ENCODE data around the gene CD300A.

CD300A gene

DNA sequence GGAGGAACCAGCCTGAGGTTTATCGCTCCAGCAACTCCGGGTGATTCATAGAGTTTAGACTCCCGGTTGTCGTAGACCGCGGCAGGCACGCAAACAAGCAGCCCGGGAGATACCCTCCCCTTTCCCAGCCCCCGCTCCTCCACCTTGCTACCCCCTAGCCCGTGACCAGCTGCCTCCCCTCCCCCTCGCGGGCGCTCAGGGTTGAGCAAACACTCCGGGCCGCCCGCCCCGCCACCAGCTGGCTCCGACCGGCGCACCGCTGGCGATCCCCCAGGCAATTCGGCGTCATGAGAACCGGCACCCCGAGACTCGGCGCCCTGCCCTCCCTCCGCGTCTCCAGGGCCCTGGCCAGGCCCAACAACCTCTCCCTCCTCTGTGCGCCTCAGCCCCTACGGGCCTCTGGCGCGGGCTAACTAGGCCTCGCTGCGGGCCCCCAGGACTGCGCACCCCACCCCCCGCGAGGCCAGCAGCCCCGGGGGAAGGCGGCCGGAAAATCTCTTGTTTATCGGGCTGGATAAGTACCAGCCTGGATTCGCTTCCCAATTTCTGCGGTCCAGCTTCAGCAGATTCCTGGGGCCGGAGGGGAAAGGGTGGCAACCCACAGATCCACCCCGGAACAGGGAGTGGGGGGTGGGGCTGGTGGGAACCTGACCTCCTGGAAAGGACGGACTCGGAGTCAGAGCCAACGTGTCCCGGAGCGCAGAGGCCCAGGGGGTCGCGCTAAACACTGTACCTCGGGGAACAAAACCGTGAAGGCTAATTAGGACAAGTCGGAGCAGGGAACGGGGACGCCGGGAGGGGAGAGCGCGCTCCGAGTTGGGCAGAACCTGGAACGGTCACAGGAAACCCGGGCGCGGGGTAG lies 35.5 kb upstream of the CD300A start:
- DNase-seq (ENCODE audit: low read depth in 1 of 2, low spot score in 1 of 2) = peak; percentile 39 to 41
- Histone ChIP-seq H3K27ac (replicated peaks) (peak overlapping the region; percentile 21; the same call in 1 of the 2 replicates), H3K27me3 (ENCODE audit: insufficient read depth, poor library complexity, severe bottlenecking) (peaks cover 19% of the 10 kb centered on the region), H3K4me3 (replicated peaks; ENCODE audit: insufficient read depth, low read length) (peak overlapping the region; percentile 46)
- no peak for TF ChIP-seq POLR2AphosphoS5 (IDR thresholded peaks at IDR 0.05; ENCODE audit: low read depth)
- no peak for TF ChIP-seq SPI1 (IDR thresholded peaks at IDR 0.05; ENCODE audit: borderline replicate concordance, low read depth)

DNA sequence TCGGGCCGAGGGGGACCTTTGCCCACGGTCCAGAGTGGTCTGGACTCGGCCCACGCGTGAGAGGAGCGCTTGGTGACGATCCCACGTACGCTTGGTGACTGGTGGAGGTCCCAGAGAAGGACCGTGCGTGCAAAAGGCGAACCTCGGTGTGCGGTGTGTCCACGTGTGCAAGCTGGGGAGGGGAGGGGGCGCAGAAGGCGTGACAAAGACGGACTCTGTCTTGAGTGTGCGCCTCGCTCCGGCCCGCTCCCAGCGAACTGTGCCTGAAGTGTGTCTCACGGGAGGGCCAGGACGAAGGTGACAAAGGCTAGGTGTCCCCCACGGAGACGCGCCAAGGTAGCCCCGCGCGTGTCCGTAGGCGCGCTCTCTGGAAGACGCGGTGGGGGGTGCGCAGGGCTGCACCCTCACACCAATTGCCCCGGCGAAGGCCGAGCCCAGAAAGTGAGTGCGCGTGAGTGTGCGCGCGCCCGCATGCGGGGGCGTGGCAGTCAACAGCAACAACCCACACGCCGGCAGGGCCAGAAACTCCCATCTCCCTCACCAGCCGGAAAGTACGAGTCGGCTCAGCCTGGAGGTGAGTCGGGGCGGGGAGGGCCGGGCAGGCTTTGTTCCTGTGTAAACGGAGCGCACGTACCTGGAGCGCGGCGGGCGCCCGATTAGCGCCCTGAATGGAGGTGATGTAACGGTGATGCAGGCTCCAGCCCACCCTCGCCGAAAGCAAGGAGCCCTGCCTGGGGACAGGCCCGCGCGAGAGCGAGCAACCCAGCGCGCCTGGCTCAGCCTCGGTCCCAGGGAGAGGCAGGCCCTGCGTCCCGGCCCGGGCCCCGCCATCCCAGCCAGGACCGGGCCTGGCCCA lies 34.6 kb upstream of the CD300A start, which contains the start of gene GPRC5C:
TSS of gene GPRC5C (plus strand) at position 521 of the 856 bp plus-strand sequence. CDS start 7,689 bp downstream, outside the sequence.
- H3K4me3 ChIP-seq (replicated peaks; ENCODE audit: insufficient read depth, low read length) = peak within 1 kb of the TSS; percentile 46
- peaks cover 19% of the 10 kb centered on the region for H3K27me3 ChIP-seq (ENCODE audit: insufficient read depth, poor library complexity, severe bottlenecking)
- DNase-seq (ENCODE audit: low read depth in 1 of 2, low spot score in 1 of 2) = peak; percentile 45 to 67
- peak within 1 kb of the TSS; percentile 21; the same call in 1 of the 2 replicates for H3K27ac ChIP-seq (replicated peaks)
- TF ChIP-seq SPI1 (IDR thresholded peaks at IDR 0.05; ENCODE audit: borderline replicate concordance, low read depth) (no peak), GABPA (IDR thresholded peaks at IDR 0.05; ENCODE audit: low read depth) (0 out of 2 replicates have a peak, but pooled peaks have one; percentile 14)

DNA sequence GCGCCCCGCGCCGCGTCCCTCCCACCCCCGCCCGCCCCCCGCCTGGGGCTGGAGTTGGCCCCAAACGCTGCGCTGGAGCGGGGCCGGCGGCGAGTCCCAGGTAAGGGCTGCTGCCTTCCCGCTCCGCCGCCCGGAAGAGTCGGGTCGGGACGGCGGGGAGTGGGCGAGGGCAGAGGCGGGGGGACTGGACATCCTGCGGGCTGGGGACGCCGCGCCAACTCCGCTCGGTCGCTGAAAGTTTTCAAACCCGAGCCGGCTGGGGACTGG lies 34.1 kb upstream of the CD300A start:
- TF ChIP-seq, protein P1, sequence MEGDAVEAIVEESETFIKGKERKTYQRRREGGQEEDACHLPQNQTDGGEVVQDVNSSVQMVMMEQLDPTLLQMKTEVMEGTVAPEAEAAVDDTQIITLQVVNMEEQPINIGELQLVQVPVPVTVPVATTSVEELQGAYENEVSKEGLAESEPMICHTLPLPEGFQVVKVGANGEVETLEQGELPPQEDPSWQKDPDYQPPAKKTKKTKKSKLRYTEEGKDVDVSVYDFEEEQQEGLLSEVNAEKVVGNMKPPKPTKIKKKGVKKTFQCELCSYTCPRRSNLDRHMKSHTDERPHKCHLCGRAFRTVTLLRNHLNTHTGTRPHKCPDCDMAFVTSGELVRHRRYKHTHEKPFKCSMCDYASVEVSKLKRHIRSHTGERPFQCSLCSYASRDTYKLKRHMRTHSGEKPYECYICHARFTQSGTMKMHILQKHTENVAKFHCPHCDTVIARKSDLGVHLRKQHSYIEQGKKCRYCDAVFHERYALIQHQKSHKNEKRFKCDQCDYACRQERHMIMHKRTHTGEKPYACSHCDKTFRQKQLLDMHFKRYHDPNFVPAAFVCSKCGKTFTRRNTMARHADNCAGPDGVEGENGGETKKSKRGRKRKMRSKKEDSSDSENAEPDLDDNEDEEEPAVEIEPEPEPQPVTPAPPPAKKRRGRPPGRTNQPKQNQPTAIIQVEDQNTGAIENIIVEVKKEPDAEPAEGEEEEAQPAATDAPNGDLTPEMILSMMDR (IDR thresholded peaks at IDR 0.05; ENCODE audit: insufficient read depth, low read length) = no peak
- TF ChIP-seq, protein P2, sequence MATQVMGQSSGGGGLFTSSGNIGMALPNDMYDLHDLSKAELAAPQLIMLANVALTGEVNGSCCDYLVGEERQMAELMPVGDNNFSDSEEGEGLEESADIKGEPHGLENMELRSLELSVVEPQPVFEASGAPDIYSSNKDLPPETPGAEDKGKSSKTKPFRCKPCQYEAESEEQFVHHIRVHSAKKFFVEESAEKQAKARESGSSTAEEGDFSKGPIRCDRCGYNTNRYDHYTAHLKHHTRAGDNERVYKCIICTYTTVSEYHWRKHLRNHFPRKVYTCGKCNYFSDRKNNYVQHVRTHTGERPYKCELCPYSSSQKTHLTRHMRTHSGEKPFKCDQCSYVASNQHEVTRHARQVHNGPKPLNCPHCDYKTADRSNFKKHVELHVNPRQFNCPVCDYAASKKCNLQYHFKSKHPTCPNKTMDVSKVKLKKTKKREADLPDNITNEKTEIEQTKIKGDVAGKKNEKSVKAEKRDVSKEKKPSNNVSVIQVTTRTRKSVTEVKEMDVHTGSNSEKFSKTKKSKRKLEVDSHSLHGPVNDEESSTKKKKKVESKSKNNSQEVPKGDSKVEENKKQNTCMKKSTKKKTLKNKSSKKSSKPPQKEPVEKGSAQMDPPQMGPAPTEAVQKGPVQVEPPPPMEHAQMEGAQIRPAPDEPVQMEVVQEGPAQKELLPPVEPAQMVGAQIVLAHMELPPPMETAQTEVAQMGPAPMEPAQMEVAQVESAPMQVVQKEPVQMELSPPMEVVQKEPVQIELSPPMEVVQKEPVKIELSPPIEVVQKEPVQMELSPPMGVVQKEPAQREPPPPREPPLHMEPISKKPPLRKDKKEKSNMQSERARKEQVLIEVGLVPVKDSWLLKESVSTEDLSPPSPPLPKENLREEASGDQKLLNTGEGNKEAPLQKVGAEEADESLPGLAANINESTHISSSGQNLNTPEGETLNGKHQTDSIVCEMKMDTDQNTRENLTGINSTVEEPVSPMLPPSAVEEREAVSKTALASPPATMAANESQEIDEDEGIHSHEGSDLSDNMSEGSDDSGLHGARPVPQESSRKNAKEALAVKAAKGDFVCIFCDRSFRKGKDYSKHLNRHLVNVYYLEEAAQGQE (IDR thresholded peaks at IDR 0.05; ENCODE audit: insufficient replicate concordance, low read depth) = no peak
- no peak for TF ChIP-seq GABPA (IDR thresholded peaks at IDR 0.05; ENCODE audit: low read depth)
- TF ChIP-seq POLR2AphosphoS5 (IDR thresholded peaks at IDR 0.05; ENCODE audit: low read depth) = no peak
- no peak for TF ChIP-seq SPI1 (IDR thresholded peaks at IDR 0.05; ENCODE audit: borderline replicate concordance, low read depth)
- DNase-seq (ENCODE audit: low read depth in 1 of 2, low spot score in 1 of 2) = no peak
- no peak overlapping the region for H3K27ac ChIP-seq (replicated peaks)
- H3K27me3 ChIP-seq (ENCODE audit: insufficient read depth, poor library complexity, severe bottlenecking) = peaks cover 19% of the 10 kb centered on the region
- peak overlapping the region; percentile 46 for H3K4me3 ChIP-seq (replicated peaks; ENCODE audit: insufficient read depth, low read length)

DNA sequence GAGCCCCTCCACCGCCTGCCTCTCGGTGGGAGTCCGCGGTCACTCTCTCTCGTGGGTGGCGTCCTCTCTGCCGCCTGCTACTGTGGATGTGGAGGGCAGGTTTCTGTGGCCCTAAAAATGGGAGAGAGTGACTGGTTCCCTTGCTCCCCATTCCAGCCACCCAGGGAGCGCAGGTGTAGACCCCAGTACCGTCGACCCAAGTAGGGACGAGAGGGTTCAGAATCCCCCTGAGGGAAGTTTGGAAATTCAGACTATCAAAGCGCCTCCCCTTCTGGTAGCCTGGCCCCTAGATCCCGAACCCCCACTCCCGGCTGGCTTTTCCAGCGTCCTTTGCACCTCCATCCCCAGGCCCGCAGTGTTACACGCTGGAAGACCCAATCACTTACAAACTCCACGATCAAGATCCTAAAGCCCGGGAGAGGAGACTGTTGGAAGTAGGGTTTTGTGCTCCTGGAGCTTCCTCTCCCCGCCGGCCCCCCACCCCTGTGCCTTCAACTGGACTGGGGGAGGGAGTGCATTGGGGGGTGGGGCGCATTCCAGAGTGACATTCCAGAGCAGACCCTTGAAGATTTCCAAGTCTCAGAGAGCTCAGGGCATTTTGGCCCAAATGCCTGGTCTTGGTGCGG lies 33.6 kb upstream of the CD300A start:
- no peak for DNase-seq (ENCODE audit: low read depth in 1 of 2, low spot score in 1 of 2)
- TF ChIP-seq GABPA (IDR thresholded peaks at IDR 0.05; ENCODE audit: low read depth) (no peak), SPI1 (IDR thresholded peaks at IDR 0.05; ENCODE audit: borderline replicate concordance, low read depth) (no peak), POLR2AphosphoS5 (IDR thresholded peaks at IDR 0.05; ENCODE audit: low read depth) (no peak)
- TF ChIP-seq, protein P2 (IDR thresholded peaks at IDR 0.05; ENCODE audit: insufficient replicate concordance, low read depth) = no peak
- TF ChIP-seq, protein P1 (IDR thresholded peaks at IDR 0.05; ENCODE audit: insufficient read depth, low read length) = no peak
- no peak overlapping the region for H3K27ac ChIP-seq (replicated peaks)
- H3K27me3 ChIP-seq (ENCODE audit: insufficient read depth, poor library complexity, severe bottlenecking) = peaks cover 19% of the 10 kb centered on the region
- no peak overlapping the region for H3K4me3 ChIP-seq (replicated peaks; ENCODE audit: insufficient read depth, low read length)
